GM12878 (cell line): ENCODE measurements around the gene SEC16A.

ENCODE experiments used
- CTCF ChIP-seq, 3 experiments: IDR thresholded peaks in 2 of 3; conservative IDR thresholded peaks in 1 of 3; 2 replicates each; pipeline ENCODE4 v1.5.1; 2011; ENCODE audit warnings: low read depth in 3 of 3, low read length in 3 of 3, mild to moderate bottlenecking in 3 of 3, control low read depth in 2 of 3, moderate library complexity in 2 of 3, inconsistent platforms in 1 of 3, mixed read lengths in 1 of 3; ENCODE audit not compliant: control insufficient read depth in 2 of 3, insufficient read depth in 1 of 3; ENCODE audit errors: extremely low read depth in 1 of 3
- DPF2 ChIP-seq: fragments of 450-650 bp; IDR thresholded peaks from 2 replicates; pipeline ENCODE4 v1.6.1; 2017; ENCODE audit warnings: mild to moderate bottlenecking
- EZH2 ChIP-seq: IDR thresholded peaks from 2 replicates; pipeline ENCODE4 v1.6.1; 2012; ENCODE audit warnings: low read depth, mild to moderate bottlenecking, control low read depth, inconsistent platforms, low read length, borderline replicate concordance; ENCODE audit not compliant: control insufficient read depth
- GABPA ChIP-seq: IDR thresholded peaks from 2 replicates; pipeline ENCODE4 v1.6.1; 2014; ENCODE audit warnings: antibody characterized with exemption, low read depth, mild to moderate bottlenecking, inconsistent platforms
- JUND ChIP-seq: IDR thresholded peaks from 2 replicates; pipeline ENCODE4 v1.6.1; 2012; ENCODE audit warnings: low read depth, mild to moderate bottlenecking, low read length, improper control_type of control experiment, moderate library complexity
- MAX ChIP-seq: IDR thresholded peaks from 2 replicates; pipeline ENCODE4 v1.6.1; 2012; ENCODE audit warnings: low read depth, low read length, improper control_type of control experiment
- POLR2A ChIP-seq: IDR thresholded peaks from 2 replicates; pipeline ENCODE4 v1.6.1; 2011; ENCODE audit warnings: low read depth, mild to moderate bottlenecking, low read length
- USF2 ChIP-seq: IDR thresholded peaks from 2 replicates; pipeline ENCODE4 v1.6.1; 2011; ENCODE audit warnings: low read depth, low read length, improper control_type of control experiment, borderline replicate concordance
- ZBTB40 ChIP-seq: fragments of 450-650 bp; IDR thresholded peaks from 2 replicates; pipeline ENCODE4 v1.6.1; 2016; ENCODE audit warnings: mild to moderate bottlenecking, moderate library complexity, borderline replicate concordance
- ZNF24 ChIP-seq: fragments of 450-650 bp; IDR thresholded peaks from 2 replicates; pipeline ENCODE4 v1.6.1; 2017; ENCODE audit warnings: antibody characterized with exemption, mild to moderate bottlenecking

- TF ChIP-seq MAX: no peak
- TF ChIP-seq EZH2: no peak
- TF ChIP-seq CTCF (IDR thresholded peaks at IDR 0.05 in 2 of 3, conservative IDR thresholded peaks at IDR 0.05 in 1 of 3; ENCODE audit: control insufficient read depth in 2 of 3, extremely low read depth in 1 of 3, insufficient read depth in 1 of 3, low read depth in 3 of 3, low read length in 3 of 3): no peak
- no peak; the same call in 1 of the 2 replicates for TF ChIP-seq POLR2A
- no peak for TF ChIP-seq JUND
- no peak for TF ChIP-seq ZBTB40
- no peak for TF ChIP-seq ZNF24
- TF ChIP-seq GABPA: no peak
- no peak for TF ChIP-seq DPF2
- no peak for TF ChIP-seq USF2
Measured at GRCh38 chr9:136517950-136518349, 35.1 kb upstream of the SEC16A start.
